HG03103 (cell line): Measurements from ENCODE around the gene GHRH.

ENCODE experiments used
- ATAC-seq: cut with Tn5 transposase; IDR thresholded peaks from one replicate; pipeline ENCODE4 v1.9.1; 2021; ENCODE audit warnings: low read depth; ENCODE audit not compliant: unreplicated experiment

Gene GHRH

GRCh38 chr20:37261714-37262113, at the start of gene GHRH:
TSS of gene GHRH (minus strand) at chr20:37261814. CDS start at chr20:37256889, 4,925 bp downstream.
- ATAC-seq = no peak

GRCh38 chr20:37310951-37311350, 49.3 kb upstream of the GHRH start:
- no peak for ATAC-seq

GRCh38 chr20:37309936-37310590, 48.4 kb upstream of the GHRH start:
- ATAC-seq = no peak

- no peak for ATAC-seq
Measured at GRCh38 chr20:37309290-37309689, 47.7 kb upstream of the GHRH start.

- ATAC-seq = peak; percentile 70
Measured at GRCh38 chr20:37308086-37309050, 46.8 kb upstream of the GHRH start.

- ATAC-seq = no peak
Measured at GRCh38 chr20:37305839-37306238, 44.2 kb upstream of the GHRH start.

GRCh38 chr20:37305079-37305478, 43.5 kb upstream of the GHRH start:
- no peak for ATAC-seq

- no peak for ATAC-seq
Measured at GRCh38 chr20:37303637-37304036, 42.0 kb upstream of the GHRH start.

GRCh38 chr20:37302981-37303380, 41.4 kb upstream of the GHRH start:
- no peak for ATAC-seq

- ATAC-seq = no peak
Measured at GRCh38 chr20:37301558-37301957, 39.9 kb upstream of the GHRH start.

GRCh38 chr20:37301120-37301519, 39.5 kb upstream of the GHRH start:
- ATAC-seq = no peak

- ATAC-seq = no peak
Measured at GRCh38 chr20:37299718-37300528, 38.3 kb upstream of the GHRH start.

- no peak for ATAC-seq
Measured at GRCh38 chr20:37298190-37298939, 36.8 kb upstream of the GHRH start.

- ATAC-seq = no peak
Measured at GRCh38 chr20:37297066-37297736, 35.6 kb upstream of the GHRH start.

- ATAC-seq = no peak
Measured at GRCh38 chr20:37296371-37296770, 34.8 kb upstream of the GHRH start.

- ATAC-seq = no peak
Measured at GRCh38 chr20:37295595-37295994, 34.0 kb upstream of the GHRH start.

- no peak for ATAC-seq
Measured at GRCh38 chr20:37295001-37295400, 33.4 kb upstream of the GHRH start.

GRCh38 chr20:37294262-37294981, 32.8 kb upstream of the GHRH start:
- no peak for ATAC-seq

- no peak for ATAC-seq
Measured at GRCh38 chr20:37293301-37293943, 31.8 kb upstream of the GHRH start.
